A549 (cell line): ENCODE measurements around the gene METTL6. TPM values are rescaled to one million over a fixed set of nuclear protein-coding genes. Genes with fewer than 3 reads are reported as not detected.

Experiments used
- ATAC-seq, 2 experiments: fragments of 200-7000 bp in 1 of 2; fragments of >200 bp in 1 of 2; cut with Nextera tagmentation in 1 of 2; cut with Tn5 transposase in 1 of 2; 3 replicates each; pipeline versions ENCODE4 v1.8.0 to v1.9.1; 2018 to 2020; ENCODE audit warnings: mild to moderate bottlenecking in 1 of 2, moderate library complexity in 1 of 2
- CTCF ChIA-PET: fragments of 300-600 bp; sonication (Branson Sonifier 250); formaldehyde crosslinking; extraction: SDS; loops from one replicate; lab custom pipeline; 2021; ENCODE audit warnings: antibody characterized with exemption, inconsistent platforms; lab: Yijun Ruan, JAX
- POLR2A ChIA-PET: fragments of 350-600 bp; formaldehyde crosslinking; extraction: SDS; loops from one replicate; lab custom pipeline; 2021; ENCODE audit warnings: antibody characterized with exemption, inconsistent platforms; lab: Yijun Ruan, JAX
- DNase-seq, 2 experiments: peaks; one replicate each; pipeline versions ENCODE4 v3.0.0 to v3.0.0-alpha.2; 2011 to 2016; ENCODE audit warnings: low read depth in 1 of 2, low spot score in 1 of 2
- FAIRE-seq: peaks from 2 replicates; lab custom pipeline; 2011; peaks lifted over from hg19 to GRCh38; lab: Jason Lieb, UNC
- H3K27ac ChIP-seq, 2 experiments: fragments of >200 bp; sonication (Bioruptor Twin); formaldehyde crosslinking; 3 replicates each; pipeline ENCODE4 v1.5.1; 2016 to 2017
- H3K4me1 ChIP-seq: fragments of >200 bp; sonication (Bioruptor Twin); formaldehyde crosslinking; 3 replicates; pipeline ENCODE4 v1.6.1; 2016
- H3K4me2 ChIP-seq: fragments of >200 bp; sonication (Bioruptor Twin); formaldehyde crosslinking; 3 replicates; pipeline ENCODE4 v1.6.1; 2016
- H3K4me3 ChIP-seq: fragments of >200 bp; sonication (Bioruptor Twin); formaldehyde crosslinking; 3 replicates; pipeline ENCODE4 v1.5.1; 2016
- H3K9me3 ChIP-seq: fragments of >200 bp; sonication (Bioruptor Twin); formaldehyde crosslinking; 3 replicates; pipeline ENCODE4 v1.6.1; 2016
- CBX8 ChIP-seq: fragments of 200-600 bp; sonication (generic); IDR thresholded peaks from 2 replicates; pipeline ENCODE4 v1.6.1; 2016
- CEBPB ChIP-seq, 2 experiments: fragments of >200 bp in 1 of 2; sonication (Bioruptor Twin) in 1 of 2; formaldehyde crosslinking in 1 of 2; IDR thresholded peaks; 2 replicates each; pipeline ENCODE4 v1.6.1; 2012 to 2016
- CHD2 ChIP-seq: fragments of 150-350 bp; IDR thresholded peaks from 2 replicates; pipeline ENCODE4 v1.6.1; 2014; ENCODE audit warnings: low read length; ENCODE audit not compliant: partially characterized antibody
- CHD4 ChIP-seq: fragments of 200-600 bp; sonication (generic); IDR thresholded peaks from 2 replicates; pipeline ENCODE4 v1.6.1; 2016; ENCODE audit warnings: antibody characterized with exemption, mild to moderate bottlenecking, borderline replicate concordance
- EHF ChIP-seq: fragments of 250-450 bp; sonication (Bioruptor Pico); IDR thresholded peaks from 2 replicates; pipeline ENCODE4 v1.5.0; 2020; ENCODE audit warnings: mild to moderate bottlenecking
- FOSB ChIP-seq: fragments of 250-450 bp; sonication (Bioruptor Pico); IDR thresholded peaks from 2 replicates; pipeline ENCODE4 v1.5.0; 2020; ENCODE audit warnings: mild to moderate bottlenecking, moderate library complexity
- GATA3 ChIP-seq: IDR thresholded peaks from 2 replicates; pipeline ENCODE4 v1.6.1; 2012; ENCODE audit warnings: borderline replicate concordance
- HOXB5 ChIP-seq: fragments of 250-450 bp; sonication (Bioruptor Pico); IDR thresholded peaks from 2 replicates; pipeline ENCODE4 v1.5.0; 2020; ENCODE audit warnings: mild to moderate bottlenecking, moderate library complexity
- KDM1A ChIP-seq: fragments of 200-600 bp; sonication (generic); IDR thresholded peaks from 2 replicates; pipeline ENCODE4 v1.6.1; 2016; ENCODE audit warnings: low read depth, mild to moderate bottlenecking
- KDM5A ChIP-seq: fragments of 200-600 bp; sonication (generic); IDR thresholded peaks from 2 replicates; pipeline ENCODE4 v1.6.1; 2016; ENCODE audit warnings: antibody characterized with exemption, mild to moderate bottlenecking
- MAFK ChIP-seq: fragments of 450-650 bp; IDR thresholded peaks from 2 replicates; pipeline ENCODE4 v1.6.1; 2014; ENCODE audit not compliant: partially characterized antibody
- MYC ChIP-seq: IDR thresholded peaks from 2 replicates; pipeline ENCODE4 v1.6.1; 2012; ENCODE audit warnings: mild to moderate bottlenecking, inconsistent platforms, low read length, improper control_type of control experiment, borderline replicate concordance
- NPAS2 ChIP-seq: fragments of 250-450 bp; sonication (Bioruptor Pico); IDR thresholded peaks from 2 replicates; pipeline ENCODE4 v1.8.0; 2022; ENCODE audit warnings: mild to moderate bottlenecking, moderate library complexity, borderline replicate concordance
- NR3C1 ChIP-seq: fragments of >200 bp; sonication (Bioruptor Twin); formaldehyde crosslinking; IDR thresholded peaks from 3 replicates; pipeline ENCODE4 v1.6.1; 2017
- RCOR1 ChIP-seq: fragments of 150-350 bp; IDR thresholded peaks from 2 replicates; pipeline ENCODE4 v1.6.1; 2014; ENCODE audit warnings: antibody characterized with exemption, low read length, low read depth
- RFX5 ChIP-seq: fragments of 450-650 bp; IDR thresholded peaks from 2 replicates; pipeline ENCODE4 v1.7.1; 2014; ENCODE audit warnings: antibody characterized with exemption, mild to moderate bottlenecking, moderate library complexity
- RNF2 ChIP-seq: fragments of 200-600 bp; sonication (generic); IDR thresholded peaks from 2 replicates; pipeline ENCODE4 v1.6.1; 2016; ENCODE audit warnings: low read depth, mild to moderate bottlenecking, antibody characterized with exemption, moderate library complexity, borderline replicate concordance
- TFCP2L1 ChIP-seq: fragments of 250-450 bp; sonication (Bioruptor Pico); IDR thresholded peaks from 2 replicates; pipeline ENCODE4 v1.5.0; 2021; ENCODE audit warnings: mild to moderate bottlenecking
- TP53 ChIP-seq: fragments of 250-450 bp; sonication (Bioruptor Pico); IDR thresholded peaks from 2 replicates; pipeline ENCODE4 v1.5.0; 2021; ENCODE audit warnings: mild to moderate bottlenecking, moderate library complexity
- ZFP36 ChIP-seq: fragments of 450-650 bp; IDR thresholded peaks from 2 replicates; pipeline ENCODE4 v1.6.1; 2014; ENCODE audit warnings: borderline replicate concordance; ENCODE audit not compliant: partially characterized antibody
- ZNF302 ChIP-seq: fragments of 250-450 bp; sonication (Bioruptor Pico); IDR thresholded peaks from 2 replicates; pipeline ENCODE4 v1.9.0; 2021; ENCODE audit warnings: inconsistent platforms, mild to moderate bottlenecking, moderate library complexity
- ZSCAN20 ChIP-seq: fragments of 250-450 bp; sonication (Bioruptor Pico); IDR thresholded peaks from 2 replicates; pipeline ENCODE4 v1.8.0; 2022; ENCODE audit warnings: mild to moderate bottlenecking, moderate library complexity
- WGBS: methylation state at CpG from one replicate; pipeline ENCODE4 v1.1.6; 2017; ENCODE audit errors: missing lambda C conversion rate; 5-methylcytosine and 5-hydroxymethylcytosine counted together
- polyA plus RNA-seq, 4 experiments: library from polyadenylated mRNA; depleted of rRNA in 3 of 4; stranded (reverse); fragments of >200 nt; fragmentation: RNase III in 1 of 4; extraction: RNeasy Plus Mini Kit Qiagen cat#74134 plus additional on column Dnase treatment in 1 of 4; gene quantifications; 2 replicates in 3 of 4; 3 replicates in 1 of 4; pipeline ENCODE4 v1.2.3, GENCODE V29; 2011 to 2017
- TF ChIP-seq, protein P1 (sequence below): IDR thresholded peaks from 2 replicates; pipeline ENCODE4 v1.6.1; 2012; ENCODE audit warnings: low read depth, borderline replicate concordance
- TF ChIP-seq, protein P2 (sequence below): fragments of >200 bp; sonication (Bioruptor Twin); formaldehyde crosslinking; IDR thresholded peaks from 3 replicates; pipeline ENCODE4 v1.5.1; 2016
- TF ChIP-seq, protein P3 (sequence below): fragments of 250-450 bp; sonication (Bioruptor Pico); IDR thresholded peaks from 2 replicates; pipeline ENCODE4 v1.5.0; 2020; ENCODE audit warnings: low read depth, mild to moderate bottlenecking, moderate library complexity

METTL6 gene
- polyA plus RNA-seq, 2 of the 4 experiments (the other 2 are of a cell fraction), result 29.6 to 42.7 TPM

DNA sequence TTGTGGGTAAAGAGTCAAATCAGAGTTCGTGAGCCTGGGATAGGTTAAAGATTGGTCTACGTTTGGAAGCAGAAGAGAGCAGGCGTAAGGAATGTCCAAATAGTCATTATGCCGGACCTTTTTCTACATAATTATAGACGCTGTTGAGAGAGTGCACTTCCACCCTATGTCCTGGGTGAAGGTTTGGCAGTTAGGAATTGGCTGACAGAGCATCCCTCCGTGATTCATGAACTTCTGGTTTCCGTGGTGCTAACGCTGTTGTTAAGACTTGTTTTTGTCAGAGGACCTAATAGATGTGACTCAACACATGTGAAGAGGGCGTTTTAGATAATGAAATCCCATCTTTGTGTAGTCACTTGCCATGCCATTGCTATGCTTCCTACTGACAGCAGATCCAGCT, 1.2 kb upstream of the METTL6 start:
- DNase-seq, result peak in 1 of 2 experiments; percentile 15
- Histone ChIP-seq H3K4me1 (peaks cover 21% of the 10 kb centered on the region; the same call in 2 of the 3 replicates), H3K27ac (peak overlapping the region; percentile 81 to 95; a peak in 4 of 6 replicates), H3K4me3 (peak overlapping the region; percentile 84), H3K4me2 (peak overlapping the region; percentile 97), H3K9me3 (no peaks in the 10 kb centered on the region)
- peak in 1 of 2 experiments; percentile 9; a peak in 3 of 6 replicates for ATAC-seq
- FAIRE-seq, result no peak
- no peak for TF ChIP-seq CHD4
- ChIA-PET POLR2A (interaction anchor here (0.6 kb wide), 1 partner anchor 480 kb away, joined by 3 read pairs; no protein-coding TSS in a partner anchor), CTCF (no interaction called here)
- 6% methylated on average over 9 of the region's 9 CpGs for WGBS

DNA sequence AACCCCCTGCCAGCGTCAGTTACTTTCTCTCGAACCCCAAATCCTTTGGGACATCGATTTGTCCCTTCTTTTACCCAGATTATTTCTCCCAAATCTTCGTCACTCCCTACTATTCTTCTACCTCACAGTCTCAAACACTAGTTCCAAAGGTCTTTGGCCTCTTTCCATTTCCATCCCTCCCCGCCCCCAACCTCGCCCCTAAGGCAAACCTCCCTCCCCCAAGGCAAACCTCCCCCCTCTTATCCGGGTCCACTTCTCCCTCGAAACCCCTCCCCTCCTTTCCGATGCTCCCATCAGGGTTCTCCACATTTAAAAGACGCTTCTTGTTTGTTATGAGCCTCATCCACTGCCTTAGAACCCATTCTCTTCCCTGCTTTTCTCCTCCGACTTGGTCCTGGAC, 637 bp upstream of the METTL6 start:
- under 1% methylated on average over 9 of the region's 11 CpGs for WGBS

GRCh38 chr3:15426579-15427118, 695 bp downstream of the METTL6 start:
- ChIA-PET CTCF (interaction anchor here (0.7 to 1.6 kb wide), 4 partner anchors 94 to 311 kb away, joined by 3 to 5 read pairs (median 3); partner anchors contain the start of gene SH3BP5), POLR2A (no interaction called here)
- H3K4me1 ChIP-seq, result peaks cover 21% of the 10 kb centered on the region; the same call in 2 of the 3 replicates
- H3K27ac ChIP-seq, result peak overlapping the region; percentile 81 to 95
- TF ChIP-seq, protein P1, sequence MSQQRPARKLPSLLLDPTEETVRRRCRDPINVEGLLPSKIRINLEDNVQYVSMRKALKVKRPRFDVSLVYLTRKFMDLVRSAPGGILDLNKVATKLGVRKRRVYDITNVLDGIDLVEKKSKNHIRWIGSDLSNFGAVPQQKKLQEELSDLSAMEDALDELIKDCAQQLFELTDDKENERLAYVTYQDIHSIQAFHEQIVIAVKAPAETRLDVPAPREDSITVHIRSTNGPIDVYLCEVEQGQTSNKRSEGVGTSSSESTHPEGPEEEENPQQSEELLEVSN, result no peak
- TF ChIP-seq RCOR1, result no peak
- TF ChIP-seq ZSCAN20 (CRISPR knock-in tag), result no peak
- TF ChIP-seq TP53 (CRISPR knock-in tag), result no peak
- TF ChIP-seq CBX8, result no peak
- TF ChIP-seq ZNF302, result no peak
- TF ChIP-seq CHD2, result no peak
- TF ChIP-seq, protein P2, sequence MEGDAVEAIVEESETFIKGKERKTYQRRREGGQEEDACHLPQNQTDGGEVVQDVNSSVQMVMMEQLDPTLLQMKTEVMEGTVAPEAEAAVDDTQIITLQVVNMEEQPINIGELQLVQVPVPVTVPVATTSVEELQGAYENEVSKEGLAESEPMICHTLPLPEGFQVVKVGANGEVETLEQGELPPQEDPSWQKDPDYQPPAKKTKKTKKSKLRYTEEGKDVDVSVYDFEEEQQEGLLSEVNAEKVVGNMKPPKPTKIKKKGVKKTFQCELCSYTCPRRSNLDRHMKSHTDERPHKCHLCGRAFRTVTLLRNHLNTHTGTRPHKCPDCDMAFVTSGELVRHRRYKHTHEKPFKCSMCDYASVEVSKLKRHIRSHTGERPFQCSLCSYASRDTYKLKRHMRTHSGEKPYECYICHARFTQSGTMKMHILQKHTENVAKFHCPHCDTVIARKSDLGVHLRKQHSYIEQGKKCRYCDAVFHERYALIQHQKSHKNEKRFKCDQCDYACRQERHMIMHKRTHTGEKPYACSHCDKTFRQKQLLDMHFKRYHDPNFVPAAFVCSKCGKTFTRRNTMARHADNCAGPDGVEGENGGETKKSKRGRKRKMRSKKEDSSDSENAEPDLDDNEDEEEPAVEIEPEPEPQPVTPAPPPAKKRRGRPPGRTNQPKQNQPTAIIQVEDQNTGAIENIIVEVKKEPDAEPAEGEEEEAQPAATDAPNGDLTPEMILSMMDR, result no peak
- TF ChIP-seq HOXB5, result no peak
- ATAC-seq (no peak), FAIRE-seq (no peak), DNase-seq (no peak)
- peak overlapping the region; percentile 97 for H3K4me2 ChIP-seq
- WGBS, result 50% methylated on average over 16 of the region's 16 CpGs
- no peaks in the 10 kb centered on the region for H3K9me3 ChIP-seq
- peak overlapping the region; percentile 84 for H3K4me3 ChIP-seq

More for the DNA sequence above, 637 bp upstream of the METTL6 start:
- Histone ChIP-seq H3K4me3 (peak overlapping the region; percentile 84), H3K9me3 (no peaks in the 10 kb centered on the region), H3K27ac (peak overlapping the region; percentile 81 to 95), H3K4me2 (peak overlapping the region; percentile 97), H3K4me1 (peaks cover 21% of the 10 kb centered on the region; the same call in 2 of the 3 replicates)
- ChIA-PET POLR2A (no interaction called here), CTCF (interaction anchor here (1.3 kb wide), 1 partner anchor 96 kb away, joined by 3 read pairs; the partner anchor contains the start of gene SH3BP5)
- FAIRE-seq (no peak), DNase-seq (no peak), ATAC-seq (peak in 1 of 2 experiments; percentile 4; a peak in 1 of 6 replicates)
- TF ChIP-seq NR3C1, result no peak
- no peak for TF ChIP-seq KDM1A
- no peak for TF ChIP-seq EHF (CRISPR knock-in tag)
- no peak for TF ChIP-seq CEBPB (IDR thresholded peaks at IDR 0.05)
- no peak for TF ChIP-seq MYC
- TF ChIP-seq, protein P3, sequence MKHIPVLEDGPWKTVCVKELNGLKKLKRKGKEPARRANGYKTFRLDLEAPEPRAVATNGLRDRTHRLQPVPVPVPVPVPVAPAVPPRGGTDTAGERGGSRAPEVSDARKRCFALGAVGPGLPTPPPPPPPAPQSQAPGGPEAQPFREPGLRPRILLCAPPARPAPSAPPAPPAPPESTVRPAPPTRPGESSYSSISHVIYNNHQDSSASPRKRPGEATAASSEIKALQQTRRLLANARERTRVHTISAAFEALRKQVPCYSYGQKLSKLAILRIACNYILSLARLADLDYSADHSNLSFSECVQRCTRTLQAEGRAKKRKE (CRISPR knock-in tag), result no peak
- no peak for TF ChIP-seq RNF2
- TF ChIP-seq FOSB (CRISPR knock-in tag), result no peak
- TF ChIP-seq NPAS2 (CRISPR knock-in tag), result no peak
- TF ChIP-seq ZFP36, result no peak
- no peak for TF ChIP-seq TFCP2L1
- no peak for TF ChIP-seq CHD2
- TF ChIP-seq, protein P1, result no peak
- no peak for TF ChIP-seq GATA3
- no peak for TF ChIP-seq KDM5A
- no peak for TF ChIP-seq TP53 (CRISPR knock-in tag)
- TF ChIP-seq MAFK, result no peak
- no peak for TF ChIP-seq RFX5
